ENCODE results near the gene SLC39A11.

GRCh38 chr17:72683506-72684404 is 408.7 kb downstream of the SLC39A11 start:
- TF ChIP-seq CTCF (IDR thresholded peaks at IDR 0.05; ENCODE audit: low read length) = no peak
- TF ChIP-seq EZH2phosphoT487 (IDR thresholded peaks at IDR 0.05; ENCODE audit: low read length) = no peak

Measured in MM.1S (cell line).